Effector CD8-positive, alpha-beta T cell (primary cell): ENCODE data around the gene PTPN6.

Source experiments
- DNase-seq: peaks from one replicate; lab custom pipeline; 2025; lab: John Stamatoyannopoulos, UW

The PTPN6 gene

DNA sequence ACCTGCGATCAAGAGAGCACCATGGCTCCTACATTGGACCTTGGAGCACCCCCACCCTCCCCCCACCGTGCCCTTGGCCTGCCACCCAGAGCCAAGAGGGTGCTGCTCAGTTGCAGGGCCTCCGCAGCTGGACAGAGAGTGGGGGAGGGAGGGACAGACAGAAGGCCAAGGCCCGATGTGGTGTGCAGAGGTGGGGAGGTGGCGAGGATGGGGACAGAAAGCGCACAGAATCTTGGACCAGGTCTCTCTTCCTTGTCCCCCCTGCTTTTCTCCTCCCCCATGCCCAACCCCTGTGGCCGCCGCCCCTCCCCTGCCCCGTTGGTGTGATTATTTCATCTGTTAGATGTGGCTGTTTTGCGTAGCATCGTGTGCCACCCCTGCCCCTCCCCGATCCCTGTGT, 9.4 kb upstream of the PTPN6 start:
- no peak for DNase-seq

GRCh38 chr12:6942331-6942665, 8.9 kb upstream of the PTPN6 start:
- DNase-seq: no peak

- peak; percentile 73 for DNase-seq
Observed at GRCh38 chr12:6943389-6943721, 7.8 kb upstream of the PTPN6 start.

- peak; percentile 73 for DNase-seq
Observed at GRCh38 chr12:6943722-6944380, 7.3 kb upstream of the PTPN6 start, which contains the start of the genes C12orf57 and RNU7-1. Gene C12orf57 (plus strand): TSS chr12:6944022. CDS start chr12:6944122, 100 bp downstream. Gene RNU7-1 (plus strand): TSS chr12:6943816.

- DNase-seq: peak; percentile 79
Observed at GRCh38 chr12:6944381-6945186, 6.6 kb upstream of the PTPN6 start.

DNA sequence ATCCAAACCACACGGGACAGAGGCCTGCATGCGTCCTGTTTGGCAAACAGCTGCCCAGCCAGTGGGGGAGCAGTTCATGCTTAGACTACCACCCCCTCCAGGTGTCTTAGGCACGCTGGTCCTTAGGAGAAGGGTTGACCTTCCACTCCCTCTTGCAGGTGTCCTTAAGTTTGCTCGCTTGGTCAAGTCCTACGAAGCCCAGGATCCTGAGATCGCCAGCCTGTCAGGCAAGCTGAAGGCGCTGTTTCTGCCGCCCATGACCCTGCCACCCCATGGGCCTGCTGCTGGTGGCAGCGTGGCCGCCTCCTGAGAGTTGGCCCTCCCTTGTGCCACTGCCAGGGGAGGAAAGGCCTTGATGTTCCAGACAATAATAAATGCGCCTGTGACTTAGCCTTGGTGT, 5.5 kb upstream of the PTPN6 start:
- no peak for DNase-seq

DNA sequence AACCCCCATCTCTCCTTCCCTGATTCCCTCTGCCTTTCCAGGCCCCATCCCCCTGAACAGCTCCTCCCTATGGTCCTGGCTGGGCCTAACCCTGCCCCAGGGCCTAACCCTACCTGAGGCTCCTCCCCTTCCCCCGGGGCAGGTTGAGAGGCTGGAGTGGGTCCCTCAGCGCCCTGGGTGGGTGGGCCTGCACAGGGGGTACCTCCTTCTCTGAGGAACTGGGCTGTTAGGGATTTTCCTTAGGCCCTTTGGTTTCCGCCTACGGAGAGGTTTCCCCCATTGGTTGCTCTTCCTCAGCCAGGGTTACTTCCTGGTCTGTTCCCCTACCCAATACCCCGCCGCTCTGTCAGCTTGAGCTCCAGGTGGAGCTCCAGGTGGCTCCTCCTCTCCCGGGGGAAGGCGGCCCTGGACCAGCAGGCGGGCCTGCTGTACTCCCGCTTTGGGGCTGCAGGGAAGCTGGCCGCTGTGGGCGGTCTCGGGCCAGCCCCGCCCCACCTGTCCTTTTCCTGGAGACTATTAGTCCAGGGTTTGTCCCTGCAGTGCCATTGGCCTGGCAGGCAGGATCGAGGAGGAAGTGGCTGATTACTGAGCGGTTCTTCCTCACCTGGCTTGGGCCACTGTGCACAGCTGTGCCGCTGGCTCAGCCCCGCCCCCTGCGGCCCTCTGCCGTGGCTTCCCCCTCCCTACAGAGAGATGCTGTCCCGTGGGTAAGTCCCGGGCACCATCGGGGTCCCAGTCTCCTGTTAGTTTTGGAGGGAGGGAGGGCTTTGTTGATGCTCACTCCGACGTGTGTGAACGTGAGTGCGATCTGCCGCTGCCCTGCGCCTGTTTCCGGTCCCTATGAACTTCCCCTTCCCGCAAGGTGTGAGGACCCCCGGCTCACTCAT, 4.9 kb upstream of the PTPN6 start:
- DNase-seq: peak; percentile 57

DNA sequence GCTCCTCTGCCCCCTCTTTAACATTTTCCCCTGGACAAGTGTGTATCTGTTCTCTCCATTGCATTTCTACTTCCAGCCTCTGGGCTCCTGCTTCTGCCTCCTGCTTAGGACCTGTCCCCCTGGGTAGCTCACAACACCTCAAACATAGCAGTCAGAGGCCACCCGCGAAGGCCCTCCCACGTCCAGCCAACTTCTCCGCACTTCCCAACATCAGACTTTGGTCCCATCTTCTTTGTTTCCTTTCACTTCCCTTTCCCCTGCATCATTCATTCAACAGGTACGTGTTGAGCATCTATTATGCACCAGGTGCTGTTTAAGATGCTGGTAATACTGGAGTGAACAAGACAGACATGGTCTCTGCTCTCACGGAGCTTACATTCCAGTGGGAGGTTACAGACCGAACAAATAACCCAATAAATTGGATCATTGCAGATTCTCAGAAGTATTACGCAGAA, 4.2 kb upstream of the PTPN6 start:
- DNase-seq: no peak

DNA sequence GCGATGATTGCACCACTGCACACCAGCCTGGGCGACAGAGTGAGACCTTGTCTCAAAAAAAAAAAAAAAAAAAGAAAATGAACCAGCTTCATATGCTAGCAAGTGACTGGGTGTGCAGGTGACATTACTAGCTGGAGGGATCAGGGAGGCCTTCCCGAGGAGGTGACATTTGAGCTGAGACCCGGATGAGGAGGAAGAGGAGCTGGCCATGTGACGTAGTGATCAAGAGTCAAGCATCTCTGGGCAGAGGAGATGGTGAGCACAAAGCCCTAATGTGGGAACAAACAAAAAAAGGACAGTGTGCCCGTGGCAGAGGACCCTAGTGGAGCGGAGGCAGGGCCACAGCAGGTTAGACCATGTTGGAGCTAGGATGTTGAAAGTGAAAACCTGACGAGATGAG, 3.5 kb upstream of the PTPN6 start:
- DNase-seq: no peak

- DNase-seq: no peak
Observed at GRCh38 chr12:6948873-6949594, 2.1 kb upstream of the PTPN6 start.

- peak; percentile 23 for DNase-seq
Observed at GRCh38 chr12:6950401-6950801, 755 bp upstream of the PTPN6 start.

GRCh38 chr12:6951551-6952120, 480 bp downstream of the PTPN6 start:
- no peak for DNase-seq

- DNase-seq: no peak
Observed at GRCh38 chr12:6952121-6952862, 1.1 kb downstream of the PTPN6 start.

- DNase-seq: no peak
Observed at GRCh38 chr12:6952863-6953441, 1.8 kb downstream of the PTPN6 start.

DNA sequence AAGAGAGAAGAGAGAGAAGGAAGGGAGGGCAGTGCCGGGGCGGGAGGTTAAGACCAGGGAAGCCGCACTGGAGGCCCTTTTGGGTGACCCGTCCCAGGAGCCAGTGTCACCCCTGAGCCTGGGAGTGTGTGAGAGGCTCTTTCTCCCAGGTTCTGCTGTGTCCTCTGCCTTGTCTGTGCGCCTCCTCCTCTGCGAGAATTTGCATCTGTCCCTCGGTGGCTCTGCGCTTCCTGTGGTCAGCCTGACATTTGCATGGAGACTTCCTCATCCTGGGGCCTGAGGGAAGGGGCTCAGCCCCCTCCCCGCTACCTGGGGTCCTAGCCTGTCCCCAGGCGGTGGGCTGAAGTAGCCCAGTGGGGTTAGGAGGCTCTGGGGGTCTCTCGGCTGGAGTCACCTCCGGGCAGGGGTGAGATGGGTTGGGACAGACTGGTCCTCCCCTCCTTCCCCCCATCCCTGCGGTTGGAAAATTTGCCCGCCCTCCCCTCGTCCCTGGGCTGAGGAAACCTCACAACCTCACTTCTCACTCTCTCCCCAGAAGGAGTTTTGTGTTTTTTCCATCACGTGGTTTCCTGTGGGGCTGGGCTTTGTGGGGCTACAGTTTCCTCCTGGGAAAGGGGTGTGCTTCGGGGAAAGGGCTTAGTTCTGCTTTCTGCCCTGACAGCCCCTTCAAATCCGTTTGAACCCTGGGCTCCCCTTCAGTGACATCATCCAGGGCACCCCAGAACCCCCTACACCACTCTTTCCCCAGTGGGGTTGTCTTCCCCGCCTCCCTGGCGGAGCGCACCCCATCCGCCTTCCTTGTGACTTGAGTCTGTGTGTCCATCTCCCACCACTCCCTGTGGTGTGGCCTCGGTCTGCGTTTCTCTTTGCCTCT, 2.5 kb downstream of the PTPN6 start:
- peak; percentile 77 for DNase-seq

DNA sequence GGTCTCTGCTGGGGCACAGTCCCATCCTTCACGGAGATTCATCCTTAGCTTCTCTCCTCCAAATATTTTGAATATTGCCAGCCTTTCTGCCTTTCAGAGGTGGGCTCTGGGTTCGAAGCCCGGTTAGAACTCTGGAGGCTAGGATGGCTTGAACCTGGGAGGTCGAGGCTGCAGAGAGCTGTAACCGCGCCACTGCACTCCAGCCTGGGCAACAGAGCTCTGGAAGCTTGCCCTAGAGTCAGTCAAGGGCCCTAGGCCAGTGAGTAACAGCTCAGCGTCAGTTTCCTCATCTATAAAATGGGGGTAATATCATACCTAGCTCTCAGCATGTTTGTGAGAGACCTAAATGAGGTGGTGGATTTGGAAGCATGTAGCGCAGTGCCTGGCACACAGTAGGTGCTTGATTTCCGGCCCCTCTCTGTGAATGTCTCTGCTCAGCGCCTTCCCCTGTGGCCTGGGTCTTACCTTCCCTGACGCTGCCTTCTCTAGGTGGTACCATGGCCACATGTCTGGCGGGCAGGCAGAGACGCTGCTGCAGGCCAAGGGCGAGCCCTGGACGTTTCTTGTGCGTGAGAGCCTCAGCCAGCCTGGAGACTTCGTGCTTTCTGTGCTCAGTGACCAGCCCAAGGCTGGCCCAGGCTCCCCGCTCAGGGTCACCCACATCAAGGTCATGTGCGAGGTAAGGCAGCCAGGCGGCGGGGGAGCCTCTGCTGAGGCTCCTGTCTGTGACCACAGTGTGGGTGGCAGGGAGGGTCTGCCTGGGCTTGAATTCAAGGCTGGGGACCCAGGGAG, 3.4 kb downstream of the PTPN6 start:
- no peak for DNase-seq

GRCh38 chr12:6955108-6956020, 4.2 kb downstream of the PTPN6 start:
- DNase-seq: no peak
